PFSK-1 (cell line): Measurements from ENCODE around the gene FOXR1.

ENCODE experiments used
- FOXP2 ChIP-seq: optimal IDR thresholded peaks from 2 replicates; pipeline ENCODE3; 2011; ENCODE audit warnings: borderline replicate concordance, control low read depth, inconsistent platforms; ENCODE audit not compliant: insufficient read depth; ENCODE audit errors: extremely low read length, extremely low read depth
- POLR2AphosphoS5 ChIP-seq: IDR thresholded peaks from 2 replicates; pipeline ENCODE4 v1.6.1; 2012; ENCODE audit warnings: low read depth, mild to moderate bottlenecking, control low read depth, low read length, moderate library complexity
- SIN3A ChIP-seq: IDR thresholded peaks from 2 replicates; pipeline ENCODE4 v1.6.1; 2012; ENCODE audit warnings: mild to moderate bottlenecking, low read length, moderate library complexity, borderline replicate concordance; ENCODE audit not compliant: insufficient read depth
- TAF1 ChIP-seq: IDR thresholded peaks from 2 replicates; pipeline ENCODE4 v1.6.1; 2012; ENCODE audit warnings: low read length, control low read depth, borderline replicate concordance; ENCODE audit not compliant: insufficient read depth
- TF ChIP-seq, protein P1 (sequence below), 2 experiments: IDR thresholded peaks; 2 replicates each; pipeline versions ENCODE4 v1.6.1 to v1.8.0; 2011 to 2012; ENCODE audit warnings: low read depth in 2 of 2, low read length in 2 of 2, control low read depth in 1 of 2, inconsistent platforms in 1 of 2, mild to moderate bottlenecking in 1 of 2, moderate library complexity in 1 of 2; ENCODE audit not compliant: insufficient read depth in 1 of 2

The FOXR1 gene

DNA sequence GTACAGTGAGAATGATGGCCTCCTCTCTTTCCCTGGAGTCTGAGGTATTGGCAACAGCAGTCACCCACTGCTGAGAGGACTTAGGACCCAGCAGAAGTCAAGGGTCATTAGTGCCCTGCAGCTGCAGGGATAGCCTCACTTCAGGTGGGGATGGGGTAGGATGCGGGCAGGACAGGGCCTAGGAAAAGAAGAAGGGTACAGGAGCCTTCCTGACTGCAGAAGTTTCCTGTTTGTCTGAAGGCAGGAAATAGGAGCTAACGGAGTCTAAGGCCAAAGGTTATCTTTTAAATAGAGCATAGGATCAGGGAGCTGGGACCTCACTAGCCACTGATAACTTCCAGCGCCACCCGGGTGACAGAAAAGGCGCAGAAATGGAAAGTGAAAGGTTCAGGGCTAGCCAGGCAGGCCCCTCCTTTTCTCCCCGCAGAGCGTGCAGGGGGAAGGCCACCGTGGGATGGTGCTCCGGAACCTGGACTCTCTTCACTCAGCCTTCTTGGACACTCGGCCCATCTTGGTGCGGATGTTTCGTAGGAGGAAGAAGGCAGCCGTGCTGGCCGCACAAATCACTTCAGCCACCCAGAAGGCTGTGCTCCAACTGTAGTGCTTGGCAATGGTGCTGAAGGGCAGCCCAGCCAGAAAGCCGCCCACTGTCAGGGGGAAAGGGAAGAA is 53.0 kb downstream of the FOXR1 start:
- TF ChIP-seq FOXP2 (no peak), SIN3A (no peak), TAF1 (no peak), POLR2AphosphoS5 (no peak)
- TF ChIP-seq, protein P1, sequence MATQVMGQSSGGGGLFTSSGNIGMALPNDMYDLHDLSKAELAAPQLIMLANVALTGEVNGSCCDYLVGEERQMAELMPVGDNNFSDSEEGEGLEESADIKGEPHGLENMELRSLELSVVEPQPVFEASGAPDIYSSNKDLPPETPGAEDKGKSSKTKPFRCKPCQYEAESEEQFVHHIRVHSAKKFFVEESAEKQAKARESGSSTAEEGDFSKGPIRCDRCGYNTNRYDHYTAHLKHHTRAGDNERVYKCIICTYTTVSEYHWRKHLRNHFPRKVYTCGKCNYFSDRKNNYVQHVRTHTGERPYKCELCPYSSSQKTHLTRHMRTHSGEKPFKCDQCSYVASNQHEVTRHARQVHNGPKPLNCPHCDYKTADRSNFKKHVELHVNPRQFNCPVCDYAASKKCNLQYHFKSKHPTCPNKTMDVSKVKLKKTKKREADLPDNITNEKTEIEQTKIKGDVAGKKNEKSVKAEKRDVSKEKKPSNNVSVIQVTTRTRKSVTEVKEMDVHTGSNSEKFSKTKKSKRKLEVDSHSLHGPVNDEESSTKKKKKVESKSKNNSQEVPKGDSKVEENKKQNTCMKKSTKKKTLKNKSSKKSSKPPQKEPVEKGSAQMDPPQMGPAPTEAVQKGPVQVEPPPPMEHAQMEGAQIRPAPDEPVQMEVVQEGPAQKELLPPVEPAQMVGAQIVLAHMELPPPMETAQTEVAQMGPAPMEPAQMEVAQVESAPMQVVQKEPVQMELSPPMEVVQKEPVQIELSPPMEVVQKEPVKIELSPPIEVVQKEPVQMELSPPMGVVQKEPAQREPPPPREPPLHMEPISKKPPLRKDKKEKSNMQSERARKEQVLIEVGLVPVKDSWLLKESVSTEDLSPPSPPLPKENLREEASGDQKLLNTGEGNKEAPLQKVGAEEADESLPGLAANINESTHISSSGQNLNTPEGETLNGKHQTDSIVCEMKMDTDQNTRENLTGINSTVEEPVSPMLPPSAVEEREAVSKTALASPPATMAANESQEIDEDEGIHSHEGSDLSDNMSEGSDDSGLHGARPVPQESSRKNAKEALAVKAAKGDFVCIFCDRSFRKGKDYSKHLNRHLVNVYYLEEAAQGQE (IDR thresholded peaks at IDR 0.05; ENCODE audit: insufficient read depth in 1 of 2, low read depth in 2 of 2, low read length in 2 of 2): no peak

DNA sequence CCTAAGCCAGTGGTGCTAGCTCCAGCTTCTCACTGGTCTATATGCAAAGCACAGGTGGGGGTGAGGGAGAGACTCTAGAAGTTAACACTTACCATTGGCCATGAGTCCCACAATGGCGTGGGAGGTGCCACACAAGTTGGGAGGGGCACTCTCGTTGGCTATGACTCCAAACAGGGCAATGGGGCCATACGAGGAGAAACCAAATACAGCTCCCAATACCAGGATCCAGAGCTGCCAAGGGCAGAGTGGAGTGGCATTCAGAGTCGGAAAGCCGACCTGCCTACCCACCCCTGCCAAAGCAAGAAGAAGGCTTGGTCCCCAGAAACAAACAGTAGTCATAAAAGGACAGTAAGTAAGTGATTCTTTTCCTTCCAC is 53.5 kb downstream of the FOXR1 start:
- TF ChIP-seq SIN3A (no peak), FOXP2 (no peak), POLR2AphosphoS5 (no peak), TAF1 (no peak)
- TF ChIP-seq, protein P1 (IDR thresholded peaks at IDR 0.05; ENCODE audit: insufficient read depth in 1 of 2, low read depth in 2 of 2, low read length in 2 of 2): no peak

- TF ChIP-seq SIN3A (no peak), POLR2AphosphoS5 (no peak), FOXP2 (no peak), TAF1 (no peak)
- TF ChIP-seq, protein P1 (IDR thresholded peaks at IDR 0.05; ENCODE audit: insufficient read depth in 1 of 2, low read depth in 2 of 2, low read length in 2 of 2): no peak
Observed at GRCh38 chr11:119025541-119025940, 54.0 kb downstream of the FOXR1 start.

DNA sequence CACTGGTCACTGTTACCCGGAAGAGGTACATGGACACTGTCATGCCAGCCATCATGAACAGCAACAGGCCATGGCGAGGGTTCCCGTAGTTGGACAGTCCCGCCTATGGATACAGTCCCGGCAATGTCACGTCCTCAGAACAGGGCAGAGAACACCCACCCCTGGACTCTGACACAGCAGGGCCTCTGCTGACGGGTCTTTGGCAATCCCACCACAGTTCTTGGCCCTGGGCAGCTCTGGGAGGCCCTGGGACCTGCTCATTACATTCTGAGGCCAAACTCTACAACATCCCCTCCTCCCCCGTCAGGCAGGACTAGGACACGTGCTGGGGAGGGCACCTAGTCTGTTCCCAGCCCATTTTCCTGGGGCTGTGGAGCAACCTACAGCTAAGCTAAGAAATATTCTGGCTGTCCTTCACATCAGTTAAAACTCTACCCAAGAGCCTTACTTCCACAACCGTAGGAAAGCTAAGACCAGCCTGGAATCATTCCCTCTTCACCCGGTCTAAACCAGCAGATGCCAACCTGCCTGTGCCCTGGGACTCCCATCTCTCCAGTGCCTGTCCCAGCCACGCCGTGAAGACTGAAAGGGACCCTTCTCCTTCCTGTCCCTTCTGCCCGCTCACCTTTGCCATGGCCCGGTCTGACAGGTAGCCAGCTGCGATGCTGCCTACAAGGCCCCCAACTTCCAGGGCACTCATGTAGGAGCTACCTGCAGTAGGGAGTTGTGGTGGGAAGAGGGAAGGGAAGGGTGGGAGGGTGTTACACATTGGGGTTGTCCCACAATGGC is 54.6 kb downstream of the FOXR1 start:
- TF ChIP-seq FOXP2 (no peak), SIN3A (no peak), TAF1 (no peak), POLR2AphosphoS5 (no peak)
- TF ChIP-seq, protein P1 (IDR thresholded peaks at IDR 0.05; ENCODE audit: insufficient read depth in 1 of 2, low read depth in 2 of 2, low read length in 2 of 2): no peak
